Heart left ventricle (tissue), 13 donors: ENCODE measurements around the gene INSIG1.

Experiments
- POLR2A ChIP-seq, 2 donors: fragments of 450-650 bp; IDR thresholded peaks; one replicate each; pipeline ENCODE4 v1.6.1; 2017; ENCODE audit warnings: antibody characterized with exemption in 2 of 2, mild to moderate bottlenecking in 2 of 2, moderate library complexity in 2 of 2
- TF ChIP-seq, protein P1 (sequence below), 12 donors: fragments of 200-600 bp; sonication (generic) in 4 of 12; IDR thresholded peaks; one replicate each; pipeline versions ENCODE4 v1.5.0 to v1.8.0; 2018 to 2022; ENCODE audit warnings: antibody characterized with exemption in 12 of 12, mild to moderate bottlenecking in 5 of 12
- donor health status: ischemic (EF 13 %, LVEDD 7.1; RV severe dilation, severe dysfunction).
- donor health status: DM: no; HTN: yes; CAD: no.
- donor health status: DM: no; HTN: no; CAD: no.
- donor health status: ischemic (EF 25% LVEDD 6.9; RV normal size, moderate dysfunction).
- donor health status: ischemic (EF 25% LVEDD 5.7; RV mildly dilated, moderate dysfunction).
- donor health status: ischemic (EF 35%, LVEDD 5.7; RV mildly dilated, moderate dysfunction).
- donor health status: nonischemic (EF 11% LVEDD 7.7; RV severe dilation, severe dysfunction).
- donor health status: DM: yes; HTN: yes; CAD: no.
- donor health status: PGD.
- donor health status: ischemic (EF 29% LVEDD 5.4; RV normal size, mild dysfunction).
- donor health status: nonischemic (EF 23%, LVEDD 6.1; RV moderate dilation, normal function).

DNA sequence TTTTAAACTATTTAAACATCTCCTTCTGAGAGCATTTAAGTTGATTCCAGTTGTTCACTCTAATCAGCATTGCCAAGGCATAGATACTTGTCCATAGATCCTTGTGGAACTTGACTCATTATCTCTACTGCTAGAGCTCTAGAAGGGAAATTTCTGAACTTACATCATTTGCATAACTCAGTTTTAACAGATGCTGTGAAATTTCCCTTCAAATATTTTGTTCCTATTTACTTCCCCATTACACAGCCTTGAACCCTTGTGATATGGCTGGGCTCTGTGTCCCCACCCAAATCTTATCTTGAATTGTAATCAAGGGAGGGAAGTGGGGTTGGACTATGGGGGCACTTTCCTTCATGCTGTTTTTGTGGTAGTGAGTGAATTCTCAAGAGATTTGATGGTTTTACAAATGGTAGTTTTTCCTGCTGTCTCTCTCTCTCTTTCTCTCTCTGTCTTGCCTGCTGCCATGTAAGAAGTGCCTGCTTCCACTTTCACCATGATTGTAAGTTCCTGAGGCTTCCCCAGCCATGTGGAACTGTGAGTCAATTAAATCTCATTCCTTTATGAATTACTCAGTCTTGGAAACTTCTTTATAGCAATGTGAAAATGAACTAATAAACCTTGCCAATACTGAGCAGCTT is 25.4 kb downstream of the INSIG1 start:
- TF ChIP-seq, protein P1, sequence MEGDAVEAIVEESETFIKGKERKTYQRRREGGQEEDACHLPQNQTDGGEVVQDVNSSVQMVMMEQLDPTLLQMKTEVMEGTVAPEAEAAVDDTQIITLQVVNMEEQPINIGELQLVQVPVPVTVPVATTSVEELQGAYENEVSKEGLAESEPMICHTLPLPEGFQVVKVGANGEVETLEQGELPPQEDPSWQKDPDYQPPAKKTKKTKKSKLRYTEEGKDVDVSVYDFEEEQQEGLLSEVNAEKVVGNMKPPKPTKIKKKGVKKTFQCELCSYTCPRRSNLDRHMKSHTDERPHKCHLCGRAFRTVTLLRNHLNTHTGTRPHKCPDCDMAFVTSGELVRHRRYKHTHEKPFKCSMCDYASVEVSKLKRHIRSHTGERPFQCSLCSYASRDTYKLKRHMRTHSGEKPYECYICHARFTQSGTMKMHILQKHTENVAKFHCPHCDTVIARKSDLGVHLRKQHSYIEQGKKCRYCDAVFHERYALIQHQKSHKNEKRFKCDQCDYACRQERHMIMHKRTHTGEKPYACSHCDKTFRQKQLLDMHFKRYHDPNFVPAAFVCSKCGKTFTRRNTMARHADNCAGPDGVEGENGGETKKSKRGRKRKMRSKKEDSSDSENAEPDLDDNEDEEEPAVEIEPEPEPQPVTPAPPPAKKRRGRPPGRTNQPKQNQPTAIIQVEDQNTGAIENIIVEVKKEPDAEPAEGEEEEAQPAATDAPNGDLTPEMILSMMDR (IDR thresholded peaks at IDR 0.05): no peak
- no peak for TF ChIP-seq POLR2A (IDR thresholded peaks at IDR 0.05)
